ENCODE results near the gene APLF. TPM values are rescaled to one million over a fixed set of nuclear protein-coding genes. Genes with fewer than 3 reads are reported as not detected.
A peak's percentile ranks its signal among the peaks of the same experiment; 100 is the strongest.

APLF gene, protein sequence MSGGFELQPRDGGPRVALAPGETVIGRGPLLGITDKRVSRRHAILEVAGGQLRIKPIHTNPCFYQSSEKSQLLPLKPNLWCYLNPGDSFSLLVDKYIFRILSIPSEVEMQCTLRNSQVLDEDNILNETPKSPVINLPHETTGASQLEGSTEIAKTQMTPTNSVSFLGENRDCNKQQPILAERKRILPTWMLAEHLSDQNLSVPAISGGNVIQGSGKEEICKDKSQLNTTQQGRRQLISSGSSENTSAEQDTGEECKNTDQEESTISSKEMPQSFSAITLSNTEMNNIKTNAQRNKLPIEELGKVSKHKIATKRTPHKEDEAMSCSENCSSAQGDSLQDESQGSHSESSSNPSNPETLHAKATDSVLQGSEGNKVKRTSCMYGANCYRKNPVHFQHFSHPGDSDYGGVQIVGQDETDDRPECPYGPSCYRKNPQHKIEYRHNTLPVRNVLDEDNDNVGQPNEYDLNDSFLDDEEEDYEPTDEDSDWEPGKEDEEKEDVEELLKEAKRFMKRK
- 1 to 10 TPM; 5.8 to 9.5 TPM for total RNA-seq
- 1 to 10 TPM; 1.0 to 1.6 TPM for polyA plus RNA-seq (ENCODE audit: insufficient read length in 2 of 2)
- long read RNA-seq, donor 1 = 0 reads
- long read RNA-seq, donor 2 = 0 reads
- long read RNA-seq, donor 3 = 0 reads
- long read RNA-seq, donor 4 = 0 reads

DNA sequence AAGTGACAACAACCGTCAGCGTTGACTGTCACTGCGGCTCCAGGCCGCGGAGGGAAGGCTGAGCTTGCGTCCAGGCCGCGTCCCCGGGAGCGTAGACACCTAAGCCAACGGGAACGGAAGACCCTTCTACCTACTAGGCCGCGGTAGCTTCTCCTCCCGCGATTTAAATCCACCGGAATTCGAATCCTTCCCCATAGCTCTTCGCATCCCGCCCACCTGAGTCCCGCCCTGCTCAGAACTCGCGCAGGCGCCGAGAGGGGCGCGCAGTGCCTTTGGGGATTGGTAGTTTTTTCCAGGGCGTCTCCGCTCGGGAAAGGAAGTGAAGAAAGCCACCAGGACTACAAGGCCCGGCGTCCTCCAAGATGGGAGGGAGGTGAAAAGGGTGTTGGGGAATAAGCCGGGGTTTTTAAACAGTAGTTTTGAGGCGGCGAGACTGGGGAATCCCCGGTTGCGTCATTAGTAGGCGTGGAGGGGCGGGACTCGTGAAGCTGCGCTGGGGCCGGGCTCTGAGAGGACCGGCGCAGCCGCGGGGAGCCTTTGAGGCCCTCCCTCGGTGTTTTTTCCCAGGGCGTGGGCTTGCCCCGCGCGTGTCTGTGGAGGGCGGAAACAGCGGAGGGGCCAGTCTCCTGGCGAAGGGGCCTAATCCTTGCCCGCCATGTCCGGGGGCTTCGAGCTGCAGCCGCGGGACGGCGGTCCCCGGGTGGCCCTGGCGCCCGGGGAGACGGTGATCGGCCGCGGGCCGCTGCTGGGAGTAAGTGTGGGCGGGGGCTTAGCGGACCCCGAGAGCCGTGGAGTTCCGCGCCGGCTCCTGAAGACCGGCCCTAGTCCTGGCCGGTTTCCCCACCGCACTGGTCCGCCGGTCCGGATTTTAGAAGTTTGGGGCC lies at the start of gene APLF, which contains the start of gene FBXO48:
TSS of gene APLF (plus strand) at position 509 of the 884 bp plus-strand sequence. CDS start at position 656, 147 bp downstream.
TSS of gene FBXO48 (minus strand) at position 218 of the 884 bp plus-strand sequence. CDS start 2,149 bp downstream, outside the sequence.
- Histone ChIP-seq H3K9me3 (ENCODE audit: control insufficient read depth, insufficient read depth, low read length) (no peaks in the 10 kb centered on the region), H3K36me3 (ENCODE audit: control insufficient read depth, insufficient read depth, low read length) (no peaks in the 10 kb centered on the region), H3K27me3 (ENCODE audit: control insufficient read depth, insufficient read depth, low read length) (no peaks in the 10 kb centered on the region), H3K27ac (ENCODE audit: low read depth, low read length) (peak within 1 kb of the TSS; percentile 84), H3K4me1 (ENCODE audit: control insufficient read depth, insufficient read depth, low read length) (no peaks in the 10 kb centered on the region), H3K4me3 (ENCODE audit: low read depth, low read length) (peak within 1 kb of the TSS; percentile 92)
- peak; percentile 93 to 100 (median 97) for DNase-seq (ENCODE audit: low read depth in 4 of 6, low spot score in 6 of 6)
- WGBS (ENCODE audit: insufficient coverage) = under 1% methylated on average over 76 of the region's 82 CpGs

DNA sequence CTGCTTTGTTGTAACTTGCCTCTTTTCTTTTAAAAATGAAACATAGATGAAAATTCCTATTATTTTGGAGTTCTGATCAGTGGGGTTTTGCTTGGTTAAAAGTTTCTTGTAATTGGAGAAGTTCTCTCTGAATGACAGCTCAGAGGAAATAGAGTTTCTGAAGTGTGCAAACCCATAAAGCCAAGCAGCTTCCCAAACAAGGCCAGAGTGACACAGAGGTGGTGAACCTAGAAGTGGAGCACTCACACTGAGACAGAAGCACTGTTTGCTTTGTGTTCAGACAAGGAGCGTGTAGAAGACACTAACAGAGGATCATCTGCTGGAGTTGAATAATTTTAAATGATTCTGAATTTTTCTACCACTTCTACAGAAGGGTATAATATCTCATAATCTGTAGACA lies 49.5 kb upstream of the APLF start:
- no CpG with 5 or more reads among the region's 1 CpG for WGBS (ENCODE audit: insufficient coverage)
- Histone ChIP-seq H3K36me3 (ENCODE audit: control insufficient read depth, insufficient read depth, low read length) (no peaks in the 10 kb centered on the region), H3K4me3 (ENCODE audit: low read depth, low read length) (no peak overlapping the region), H3K27ac (ENCODE audit: low read depth, low read length) (no peak overlapping the region), H3K4me1 (ENCODE audit: control insufficient read depth, insufficient read depth, low read length) (peaks cover 7% of the 10 kb centered on the region), H3K27me3 (ENCODE audit: control insufficient read depth, insufficient read depth, low read length) (no peaks in the 10 kb centered on the region), H3K9me3 (ENCODE audit: control insufficient read depth, insufficient read depth, low read length) (no peaks in the 10 kb centered on the region)
- no peak for DNase-seq (ENCODE audit: low read depth in 4 of 6, low spot score in 6 of 6)

DNA sequence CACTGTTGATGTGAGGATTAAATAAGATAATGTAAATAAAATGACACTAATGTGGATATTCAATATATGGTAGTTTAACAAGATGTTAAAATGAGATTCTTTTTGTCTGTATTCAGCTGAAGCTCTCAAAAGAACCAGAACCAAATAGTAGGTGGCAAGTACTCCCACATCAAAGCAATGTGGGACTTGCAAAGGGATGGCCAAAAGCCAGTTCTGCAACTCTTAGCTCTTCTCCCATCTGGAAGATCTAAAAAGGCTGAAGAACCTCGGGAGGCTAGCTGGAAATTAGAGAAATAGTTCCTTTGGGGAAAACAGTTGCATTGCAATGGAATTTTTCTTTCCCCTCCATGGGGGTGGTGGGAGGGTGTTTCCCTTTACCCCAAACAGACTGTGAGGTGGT lies 49.0 kb upstream of the APLF start:
- no CpG with 5 or more reads among the region's 1 CpG for WGBS (ENCODE audit: insufficient coverage)
- peaks cover 7% of the 10 kb centered on the region for H3K4me1 ChIP-seq (ENCODE audit: control insufficient read depth, insufficient read depth, low read length)
- H3K27ac ChIP-seq (ENCODE audit: low read depth, low read length) = no peak overlapping the region
- H3K4me3 ChIP-seq (ENCODE audit: low read depth, low read length) = no peak overlapping the region
- H3K27me3 ChIP-seq (ENCODE audit: control insufficient read depth, insufficient read depth, low read length) = no peaks in the 10 kb centered on the region
- no peak for DNase-seq (ENCODE audit: low read depth in 4 of 6, low spot score in 6 of 6)
- H3K36me3 ChIP-seq (ENCODE audit: control insufficient read depth, insufficient read depth, low read length) = no peaks in the 10 kb centered on the region
- no peaks in the 10 kb centered on the region for H3K9me3 ChIP-seq (ENCODE audit: control insufficient read depth, insufficient read depth, low read length)

DNA sequence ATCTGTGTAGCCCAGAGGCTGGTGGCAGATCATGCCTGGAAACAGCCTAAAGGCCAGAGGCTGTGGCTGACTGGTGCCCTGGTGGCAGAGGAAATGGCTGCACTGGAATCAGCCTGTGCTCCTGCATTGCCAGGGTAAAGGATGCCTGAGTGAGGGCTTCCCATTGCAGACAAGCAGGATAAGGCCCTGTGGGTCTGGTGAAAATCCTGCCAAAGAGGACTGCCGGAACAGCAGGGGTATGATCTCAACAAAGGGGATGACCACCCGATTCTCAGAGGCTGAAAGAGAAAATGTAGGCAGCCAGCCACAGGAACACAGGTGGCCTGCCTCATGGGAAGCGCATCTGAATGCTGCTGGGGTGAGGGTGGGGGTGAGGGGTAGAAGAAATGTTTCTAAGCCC lies 48.5 kb upstream of the APLF start:
- 59% methylated on average over 2 of the region's 3 CpGs for WGBS (ENCODE audit: insufficient coverage)
- H3K27ac ChIP-seq (ENCODE audit: low read depth, low read length) = no peak overlapping the region

DNA sequence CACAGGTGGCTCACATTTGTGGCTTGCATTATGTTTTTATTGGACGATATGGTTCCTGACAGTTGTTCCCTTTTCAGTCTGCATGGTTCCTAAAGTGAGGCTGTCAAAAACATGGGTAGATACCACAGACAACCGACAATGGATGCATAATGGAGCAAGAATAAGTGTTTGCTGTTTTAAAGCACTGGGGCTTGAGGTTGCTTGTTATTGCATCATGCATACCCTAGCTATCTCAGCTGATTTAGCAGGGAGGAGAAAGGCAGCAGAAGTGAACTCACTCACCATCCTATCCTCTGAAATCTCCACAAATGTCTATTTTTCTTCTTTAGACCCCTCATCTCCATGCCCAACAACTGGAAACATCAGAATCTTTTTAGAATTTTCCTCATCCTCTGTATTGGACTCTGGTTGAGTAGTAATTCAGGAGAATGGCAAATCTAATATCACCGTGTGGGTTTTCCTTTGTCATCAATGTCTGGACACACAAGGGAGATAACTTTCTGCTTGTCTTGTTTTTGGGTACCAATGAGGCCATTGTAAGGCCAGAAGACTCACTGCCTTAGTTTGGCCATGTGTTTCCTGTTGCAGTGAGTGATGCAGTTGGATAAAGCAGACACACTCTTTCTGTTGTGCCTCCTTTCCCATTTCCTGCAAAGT lies 47.0 kb upstream of the APLF start:
- Histone ChIP-seq H3K4me1 (ENCODE audit: control insufficient read depth, insufficient read depth, low read length) (peaks cover 4% of the 10 kb centered on the region), H3K4me3 (ENCODE audit: low read depth, low read length) (no peak overlapping the region), H3K36me3 (ENCODE audit: control insufficient read depth, insufficient read depth, low read length) (no peaks in the 10 kb centered on the region), H3K9me3 (ENCODE audit: control insufficient read depth, insufficient read depth, low read length) (no peaks in the 10 kb centered on the region), H3K27me3 (ENCODE audit: control insufficient read depth, insufficient read depth, low read length) (no peaks in the 10 kb centered on the region), H3K27ac (ENCODE audit: low read depth, low read length) (no peak overlapping the region)
- 80% methylated on average over 2 of the region's 3 CpGs for whole genome bisulfite sequencing (ENCODE audit: insufficient coverage)
- no peak for DNase-seq (ENCODE audit: low read depth in 4 of 6, low spot score in 6 of 6)

More for the DNA sequence above, 48.5 kb upstream of the APLF start:
- H3K4me1 ChIP-seq (ENCODE audit: control insufficient read depth, insufficient read depth, low read length) = peaks cover 7% of the 10 kb centered on the region
- H3K27me3 ChIP-seq (ENCODE audit: control insufficient read depth, insufficient read depth, low read length) = no peaks in the 10 kb centered on the region
- H3K36me3 ChIP-seq (ENCODE audit: control insufficient read depth, insufficient read depth, low read length) = no peaks in the 10 kb centered on the region
- H3K4me3 ChIP-seq (ENCODE audit: low read depth, low read length) = no peak overlapping the region
- no peak for DNase-seq (ENCODE audit: low read depth in 4 of 6, low spot score in 6 of 6)
- no peaks in the 10 kb centered on the region for H3K9me3 ChIP-seq (ENCODE audit: control insufficient read depth, insufficient read depth, low read length)

DNA sequence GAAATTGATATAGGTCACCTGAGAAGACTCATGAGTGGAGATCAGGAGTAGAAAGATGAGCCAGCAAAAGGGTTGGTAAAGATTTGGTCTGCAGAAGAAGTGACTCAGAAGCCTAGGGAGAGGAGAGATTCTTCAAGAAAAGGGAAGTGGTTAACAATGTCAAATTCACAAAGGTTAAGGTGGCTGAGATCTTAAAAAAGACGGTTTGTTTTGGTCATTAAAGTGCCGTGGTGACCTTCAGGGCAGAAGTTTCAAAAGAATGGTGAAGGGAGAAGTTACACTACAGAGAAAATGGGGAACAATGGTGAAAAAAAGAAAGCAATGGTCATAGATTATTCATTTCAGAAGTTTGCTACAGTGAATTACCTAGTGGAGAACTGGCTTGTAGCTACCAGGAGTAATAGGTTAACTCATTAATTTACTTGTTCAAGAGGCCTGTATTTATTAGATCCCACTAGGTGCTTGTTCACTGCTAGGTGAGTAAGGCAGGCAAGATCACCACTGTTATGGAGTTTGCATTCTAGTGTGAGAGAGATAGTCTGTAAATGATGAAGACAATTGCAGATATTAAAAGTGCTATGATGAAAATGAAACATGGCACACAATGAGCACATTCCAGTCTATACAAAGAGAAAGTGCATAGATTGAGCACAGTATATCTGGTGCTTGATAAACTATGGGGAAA lies 43.3 kb upstream of the APLF start:
- no peak for DNase-seq (ENCODE audit: low read depth in 4 of 6, low spot score in 6 of 6)
- Histone ChIP-seq H3K36me3 (ENCODE audit: control insufficient read depth, insufficient read depth, low read length) (no peaks in the 10 kb centered on the region), H3K9me3 (ENCODE audit: control insufficient read depth, insufficient read depth, low read length) (no peaks in the 10 kb centered on the region), H3K4me3 (ENCODE audit: low read depth, low read length) (no peak overlapping the region), H3K27ac (ENCODE audit: low read depth, low read length) (no peak overlapping the region), H3K4me1 (ENCODE audit: control insufficient read depth, insufficient read depth, low read length) (no peaks in the 10 kb centered on the region), H3K27me3 (ENCODE audit: control insufficient read depth, insufficient read depth, low read length) (no peaks in the 10 kb centered on the region)
- WGBS (ENCODE audit: insufficient coverage) = 73% methylated on average over 2 of the region's 2 CpGs

DNA sequence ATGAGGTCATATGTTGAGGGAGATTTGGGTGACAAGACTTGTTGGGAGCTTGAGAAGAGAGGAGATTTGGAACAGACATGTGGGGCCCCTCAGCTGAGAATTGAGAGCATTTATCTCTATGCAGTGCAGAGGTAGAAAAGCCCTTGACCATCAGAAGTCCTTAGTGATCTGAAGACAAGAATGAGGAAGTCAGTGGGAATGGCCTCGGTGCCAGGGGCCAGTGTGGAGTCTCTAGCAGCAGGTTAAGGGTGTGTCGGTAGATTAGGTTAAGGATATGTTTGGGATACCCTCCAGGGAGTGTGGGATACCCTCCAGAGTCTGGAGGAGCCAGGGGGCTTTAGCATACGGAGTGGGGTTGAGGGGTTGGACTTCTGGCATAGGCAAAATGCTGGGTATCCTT lies 41.9 kb upstream of the APLF start:
- H3K4me1 ChIP-seq (ENCODE audit: control insufficient read depth, insufficient read depth, low read length) = no peaks in the 10 kb centered on the region
- H3K27ac ChIP-seq (ENCODE audit: low read depth, low read length) = no peak overlapping the region
- H3K36me3 ChIP-seq (ENCODE audit: control insufficient read depth, insufficient read depth, low read length) = no peaks in the 10 kb centered on the region
- no peak for DNase-seq (ENCODE audit: low read depth in 4 of 6, low spot score in 6 of 6)
- H3K9me3 ChIP-seq (ENCODE audit: control insufficient read depth, insufficient read depth, low read length) = no peaks in the 10 kb centered on the region
- 91% methylated on average over 2 of the region's 3 CpGs for WGBS (ENCODE audit: insufficient coverage)
- H3K27me3 ChIP-seq (ENCODE audit: control insufficient read depth, insufficient read depth, low read length) = no peaks in the 10 kb centered on the region
- no peak overlapping the region for H3K4me3 ChIP-seq (ENCODE audit: low read depth, low read length)

DNA sequence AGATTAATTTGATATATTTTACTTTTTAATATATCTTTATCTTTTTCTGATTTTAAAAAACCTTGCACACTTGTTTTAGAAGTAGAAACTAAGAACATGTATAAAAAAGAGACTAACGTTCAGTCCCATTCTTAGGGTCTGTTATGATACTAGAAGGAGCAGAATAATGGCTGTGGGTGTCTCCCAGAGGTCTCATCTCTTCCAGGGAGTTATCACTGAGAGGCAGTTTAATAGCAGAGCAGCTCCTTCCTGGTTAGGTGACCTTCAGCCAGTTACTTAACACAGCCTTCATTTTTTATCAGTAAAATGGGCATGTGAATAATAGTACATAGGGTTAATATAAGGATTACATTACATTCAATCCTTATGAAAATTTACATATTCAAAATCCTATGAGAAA lies 40.9 kb upstream of the APLF start:
- no CpG with 5 or more reads among the region's 1 CpG for WGBS (ENCODE audit: insufficient coverage)
- H3K9me3 ChIP-seq (ENCODE audit: control insufficient read depth, insufficient read depth, low read length) = no peaks in the 10 kb centered on the region

More for the DNA sequence above, 40.9 kb upstream of the APLF start:
- Histone ChIP-seq H3K4me3 (ENCODE audit: low read depth, low read length) (no peak overlapping the region), H3K4me1 (ENCODE audit: control insufficient read depth, insufficient read depth, low read length) (no peaks in the 10 kb centered on the region), H3K27ac (ENCODE audit: low read depth, low read length) (no peak overlapping the region), H3K27me3 (ENCODE audit: control insufficient read depth, insufficient read depth, low read length) (no peaks in the 10 kb centered on the region), H3K36me3 (ENCODE audit: control insufficient read depth, insufficient read depth, low read length) (no peaks in the 10 kb centered on the region)
- no peak for DNase-seq (ENCODE audit: low read depth in 4 of 6, low spot score in 6 of 6)

Measured in spinal cord (tissue), 10 donors.